Smooth muscle cell (in vitro differentiated cells): ENCODE data around the gene PTX4. TPM values are rescaled to one million over a fixed set of nuclear protein-coding genes. Genes with fewer than 3 reads are reported as not detected.

Experiments used
- DNase-seq: peaks from one replicate; lab custom pipeline; 2025; ENCODE audit not compliant: unreplicated experiment; lab: John Stamatoyannopoulos, UW
- H2AFZ ChIP-seq: fragments of 200-600 bp; sonication (generic); 2 replicates; pipeline ENCODE4 v1.6.0; 2016; ENCODE audit warnings: antibody characterized with exemption, low read depth, mild to moderate bottlenecking
- H3F3A ChIP-seq: fragments of 200-600 bp; sonication (generic); 2 replicates; pipeline ENCODE4 v1.6.0; 2017; ENCODE audit warnings: antibody characterized with exemption, low read depth
- H3K27ac ChIP-seq: fragments of 200-600 bp; sonication (generic); 2 replicates; pipeline ENCODE4 v1.5.1; 2016; ENCODE audit warnings: low read depth, mild to moderate bottlenecking
- H3K27me3 ChIP-seq: fragments of 200-600 bp; sonication (generic); 2 replicates; pipeline ENCODE4 v1.6.1; 2016; ENCODE audit warnings: low read depth, mild to moderate bottlenecking
- H3K36me3 ChIP-seq: fragments of 200-600 bp; sonication (generic); 2 replicates; pipeline ENCODE4 v1.5.1; 2016; ENCODE audit warnings: low read depth
- H3K4me1 ChIP-seq: fragments of 200-600 bp; sonication (generic); 2 replicates; pipeline ENCODE4 v1.5.1; 2016; ENCODE audit warnings: low read depth
- H3K4me2 ChIP-seq: fragments of 200-600 bp; sonication (generic); 2 replicates; pipeline ENCODE4 v1.6.0; 2016; ENCODE audit warnings: mild to moderate bottlenecking
- H3K4me3 ChIP-seq: fragments of 200-600 bp; sonication (generic); 2 replicates; pipeline ENCODE4 v1.5.1; 2016; ENCODE audit warnings: mild to moderate bottlenecking
- H3K79me2 ChIP-seq: fragments of 200-600 bp; sonication (generic); 2 replicates; pipeline ENCODE4 v1.6.0; 2016; ENCODE audit warnings: low read depth, mild to moderate bottlenecking
- H3K9ac ChIP-seq: fragments of 200-600 bp; sonication (generic); 2 replicates; pipeline ENCODE4 v1.6.0; 2016; ENCODE audit warnings: low read depth
- H3K9me3 ChIP-seq: fragments of 200-600 bp; sonication (generic); replicated peaks from 2 replicates; pipeline ENCODE4 v1.5.1; 2016; ENCODE audit warnings: low read depth
- H4K20me1 ChIP-seq: fragments of 200-600 bp; sonication (generic); 2 replicates; pipeline ENCODE4 v1.6.0; 2016; ENCODE audit warnings: low read depth
- WGBS: methylation state at CpG from one replicate; pipeline ENCODE4 v1.1.7; 2016; ENCODE audit warnings: low lambda C conversion rate; 5-methylcytosine and 5-hydroxymethylcytosine counted together
- polyA plus RNA-seq: library from polyadenylated mRNA; unstranded; fragments of >200 nt; fragmentation: Nextera tagmentation; extraction: Ambion mirVana; gene quantifications from 2 replicates; pipeline ENCODE4 v1.2.1, GENCODE V29; 2016
- total RNA-seq: library from RNA; depleted of rRNA; stranded (reverse); fragments of >200 nt; gene quantifications from 2 replicates; pipeline ENCODE4 v1.2.3, GENCODE V29; 2014
- TF ChIP-seq, protein P1 (sequence below): fragments of 200-600 bp; sonication (generic); IDR thresholded peaks from 2 replicates; pipeline ENCODE4 v1.5.1; 2017; ENCODE audit warnings: borderline replicate concordance, mild to moderate bottlenecking, antibody characterized with exemption; ENCODE audit not compliant: insufficient read depth, poor library complexity, severe bottlenecking

PTX4 gene
- total and polyA plus RNA-seq, 2 experiments from 2014 or later: not detected

DNA sequence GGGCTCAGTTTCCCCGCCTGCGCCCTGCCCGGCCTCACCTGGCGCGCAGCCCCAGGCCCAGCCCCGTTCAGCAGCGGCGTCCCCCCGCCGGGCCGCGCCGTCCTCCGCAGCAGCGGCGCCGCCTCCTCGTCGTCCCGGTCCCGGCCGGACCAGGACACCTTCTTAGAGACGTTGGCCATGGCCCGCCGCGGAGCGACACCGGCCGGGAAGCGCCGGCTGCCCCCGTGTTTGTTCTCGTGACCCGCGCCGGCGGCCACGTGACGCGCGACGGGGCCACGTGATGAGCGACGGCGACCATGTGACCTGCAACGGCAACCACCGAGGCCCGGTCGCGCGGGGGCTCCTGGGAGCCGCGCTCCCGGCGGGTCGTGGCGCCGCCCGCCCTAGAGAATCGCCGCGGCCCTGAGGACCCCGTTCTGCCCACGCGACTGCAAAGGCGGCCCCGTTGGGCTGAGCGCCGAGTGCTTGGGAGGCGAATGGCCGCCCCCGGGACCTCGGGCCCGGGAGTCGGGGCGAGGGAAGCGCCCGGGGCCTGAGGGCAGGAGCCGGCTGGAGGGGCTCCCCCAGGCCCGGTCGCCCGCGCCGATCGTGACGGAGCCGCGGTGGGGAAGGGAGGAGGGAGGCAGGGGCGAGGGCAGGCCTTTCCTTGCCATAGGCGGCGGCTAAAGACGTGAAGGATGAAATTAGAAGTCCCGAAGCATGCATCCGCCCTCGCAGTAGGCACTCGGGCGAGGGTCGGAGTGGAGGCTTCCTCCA is 13.8 kb downstream of the PTX4 start, which contains the start of gene CLCN7:
Gene CLCN7 (minus strand): TSS at position 233 of the 756 bp plus-strand sequence. CDS start 54 bp downstream, at position 179.
- H2AFZ ChIP-seq: peak within 1 kb of the TSS; percentile 98
- no peaks in the 10 kb centered on the region for H3K27me3 ChIP-seq
- H3K4me2 ChIP-seq: peak within 1 kb of the TSS; percentile 94
- peaks cover 7% of the 10 kb centered on the region for H3K4me1 ChIP-seq
- TF ChIP-seq, protein P1, sequence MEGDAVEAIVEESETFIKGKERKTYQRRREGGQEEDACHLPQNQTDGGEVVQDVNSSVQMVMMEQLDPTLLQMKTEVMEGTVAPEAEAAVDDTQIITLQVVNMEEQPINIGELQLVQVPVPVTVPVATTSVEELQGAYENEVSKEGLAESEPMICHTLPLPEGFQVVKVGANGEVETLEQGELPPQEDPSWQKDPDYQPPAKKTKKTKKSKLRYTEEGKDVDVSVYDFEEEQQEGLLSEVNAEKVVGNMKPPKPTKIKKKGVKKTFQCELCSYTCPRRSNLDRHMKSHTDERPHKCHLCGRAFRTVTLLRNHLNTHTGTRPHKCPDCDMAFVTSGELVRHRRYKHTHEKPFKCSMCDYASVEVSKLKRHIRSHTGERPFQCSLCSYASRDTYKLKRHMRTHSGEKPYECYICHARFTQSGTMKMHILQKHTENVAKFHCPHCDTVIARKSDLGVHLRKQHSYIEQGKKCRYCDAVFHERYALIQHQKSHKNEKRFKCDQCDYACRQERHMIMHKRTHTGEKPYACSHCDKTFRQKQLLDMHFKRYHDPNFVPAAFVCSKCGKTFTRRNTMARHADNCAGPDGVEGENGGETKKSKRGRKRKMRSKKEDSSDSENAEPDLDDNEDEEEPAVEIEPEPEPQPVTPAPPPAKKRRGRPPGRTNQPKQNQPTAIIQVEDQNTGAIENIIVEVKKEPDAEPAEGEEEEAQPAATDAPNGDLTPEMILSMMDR: no peak
- peak within 1 kb of the TSS; percentile 77 for H3K4me3 ChIP-seq
- no peaks in the 10 kb centered on the region for H3K36me3 ChIP-seq
- H3K27ac ChIP-seq: peak within 1 kb of the TSS; percentile 67
- peak; percentile 57 for DNase-seq
- WGBS: 4% methylated on average over 77 of the region's 99 CpGs
- H3K9ac ChIP-seq: peak within 1 kb of the TSS; percentile 95
- no peaks in the 10 kb centered on the region for H3F3A ChIP-seq
- H4K20me1 ChIP-seq: no peaks in the 10 kb centered on the region
- H3K79me2 ChIP-seq: peaks cover 39% of the 10 kb centered on the region
- H3K9me3 ChIP-seq: no peaks in the 10 kb centered on the region

- no peaks in the 10 kb centered on the region for H4K20me1 ChIP-seq
- H3K27ac ChIP-seq: peak overlapping the region; percentile 67
- no peaks in the 10 kb centered on the region for H3K36me3 ChIP-seq
- H3K4me2 ChIP-seq: peak overlapping the region; percentile 94
- no peaks in the 10 kb centered on the region for H3F3A ChIP-seq
- peak overlapping the region; percentile 77 for H3K4me3 ChIP-seq
- H2AFZ ChIP-seq: peak overlapping the region; percentile 98
- WGBS: 20% methylated on average over 42 of the region's 57 CpGs
- no peaks in the 10 kb centered on the region for H3K9me3 ChIP-seq
- no peaks in the 10 kb centered on the region for H3K27me3 ChIP-seq
- peak overlapping the region; percentile 95 for H3K9ac ChIP-seq
- no peak for DNase-seq
- peaks cover 47% of the 10 kb centered on the region for H3K79me2 ChIP-seq
- H3K4me1 ChIP-seq: peaks cover 7% of the 10 kb centered on the region
- TF ChIP-seq, protein P1: no peak
Measured at GRCh38 chr16:1474082-1474795, 14.5 kb downstream of the PTX4 start.

DNA sequence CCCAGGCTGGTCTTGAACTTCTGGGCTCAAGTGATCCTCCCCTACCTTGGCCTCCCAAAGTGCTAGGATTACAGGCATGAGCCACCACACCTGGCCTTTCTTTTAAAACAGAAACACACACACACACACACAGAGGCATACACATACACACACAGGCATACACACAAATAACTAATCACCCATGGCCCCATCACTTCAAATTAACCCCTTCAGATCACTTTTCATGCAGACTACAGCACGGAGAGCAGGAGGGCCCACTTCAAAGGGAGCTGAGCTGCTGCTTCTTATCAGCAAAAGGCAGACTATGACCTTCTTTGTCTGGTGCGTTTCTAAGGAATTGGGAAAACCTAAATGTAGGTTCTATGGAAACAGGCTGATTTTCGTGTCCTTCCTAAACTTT is 15.8 kb downstream of the PTX4 start:
- TF ChIP-seq, protein P1: no peak
- Histone ChIP-seq H3K4me3 (peak overlapping the region; percentile 18), H3K4me1 (peaks cover 7% of the 10 kb centered on the region), H3K36me3 (no peaks in the 10 kb centered on the region), H3K79me2 (peaks cover 59% of the 10 kb centered on the region), H3K9ac (no peak overlapping the region), H3K27me3 (no peaks in the 10 kb centered on the region), H3K4me2 (no peak overlapping the region), H3K9me3 (no peaks in the 10 kb centered on the region), H2AFZ (no peak overlapping the region), H3K27ac (no peak overlapping the region), H4K20me1 (peaks cover 7% of the 10 kb centered on the region), H3F3A (no peaks in the 10 kb centered on the region)
- no peak for DNase-seq
- WGBS: 81% methylated on average over 3 of the region's 3 CpGs
